Upper lobe of right lung (tissue), 1 donor: ENCODE results near the gene ITCH. TPM values are rescaled to one million over a fixed set of nuclear protein-coding genes. Genes with fewer than 3 reads are reported as not detected.

Experiments
- ATAC-seq: fragments of 200-7000 bp; cut with Tn5 transposase; one replicate; pipeline ENCODE4 v1.9.1; 2020; ENCODE audit warnings: mild to moderate bottlenecking, moderate library complexity
- DNase-seq: peaks from one replicate; pipeline ENCODE4 v3.0.0-alpha.2; 2020
- H3K27ac ChIP-seq: fragments of 200-600 bp; one replicate; pipeline ENCODE4 v1.8.0; 2022
- H3K27me3 ChIP-seq: fragments of 200-600 bp; one replicate; pipeline ENCODE4 v1.8.0; 2022; ENCODE audit warnings: mild to moderate bottlenecking
- H3K36me3 ChIP-seq: fragments of 200-600 bp; one replicate; pipeline ENCODE4 v1.8.0; 2022
- H3K4me1 ChIP-seq: fragments of 200-600 bp; one replicate; pipeline ENCODE4 v1.8.0; 2022
- H3K4me3 ChIP-seq: fragments of 200-600 bp; one replicate; pipeline ENCODE4 v1.8.0; 2022; ENCODE audit warnings: mild to moderate bottlenecking
- H3K9me3 ChIP-seq: fragments of 200-600 bp; one replicate; pipeline ENCODE4 v1.8.0; 2022
- intact Hi-C: fragments of 100-400 bp; cut with DNase I; formaldehyde crosslinking; loops from one replicate; pipeline ENCODE4 v1.11.0; 2022
- microRNA-seq: library from miRNA; unstranded; fragments of <30 nt; microRNA quantifications from one replicate; pipeline ENCODE4 v1.2.0, GENCODE V29; 2020; ENCODE audit warnings: borderline microRNAs expressed
- total RNA-seq: library from RNA; stranded (reverse); fragmentation: NEBNext Ultra II Directional; extraction: Animal tissue kit (Norgen Biotek cat#: 25700); gene quantifications from one replicate; pipeline ENCODE4 v1.2.1, GENCODE V29; 2021
- TF ChIP-seq, protein P1 (sequence below): fragments of 200-600 bp; IDR thresholded peaks from one replicate; pipeline ENCODE4 v1.8.0; 2022; ENCODE audit warnings: antibody characterized with exemption
- donor health status: DM: no; HTN: yes; CAD: no; lungs with severe emphysema.

Gene ITCH
- total RNA-seq, 1 donor from 2014 or later: 65.6 TPM

DNA sequence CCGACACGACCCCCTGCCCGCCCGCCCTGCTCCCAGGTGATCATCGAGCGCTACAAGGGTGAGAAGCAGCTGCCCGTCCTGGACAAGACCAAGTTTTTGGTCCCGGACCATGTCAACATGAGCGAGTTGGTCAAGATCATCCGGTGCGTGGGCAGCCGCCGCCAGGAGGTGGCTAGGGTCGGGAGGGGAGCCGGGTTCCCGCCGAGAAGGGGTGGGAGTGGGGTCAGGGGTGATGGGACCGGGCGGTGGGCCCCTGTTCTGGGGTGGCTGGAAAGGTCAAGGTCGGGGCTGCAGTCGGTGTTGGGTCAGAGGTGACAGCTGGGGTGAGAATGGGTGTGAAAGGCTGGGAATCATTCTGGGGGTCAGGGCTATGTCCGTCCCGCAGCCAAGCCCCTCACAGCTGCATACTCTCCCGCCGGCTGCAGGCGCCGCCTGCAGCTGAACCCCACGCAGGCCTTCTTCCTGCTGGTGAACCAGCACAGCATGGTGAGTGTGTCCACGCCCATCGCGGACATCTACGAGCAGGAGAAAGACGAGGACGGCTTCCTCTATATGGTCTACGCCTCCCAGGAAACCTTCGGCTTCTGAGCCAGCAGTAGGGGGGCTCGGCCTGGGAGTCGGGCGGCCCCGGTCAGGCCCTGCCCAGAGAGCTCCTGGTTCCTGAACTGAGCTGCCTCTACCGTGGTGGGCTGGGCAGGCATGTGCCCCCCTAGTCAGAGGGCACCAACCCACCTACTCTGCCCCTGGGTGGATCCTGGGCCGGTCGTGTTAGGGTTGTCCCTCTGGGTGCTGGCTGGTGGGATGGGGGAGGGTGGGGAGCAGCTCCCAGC is 196.5 kb downstream of the ITCH start:
- Histone ChIP-seq H3K36me3 (no peaks in the 10 kb centered on the region), H3K4me3 (peak overlapping the region; percentile 89), H3K4me1 (peaks cover 8% of the 10 kb centered on the region), H3K27me3 (no peaks in the 10 kb centered on the region), H3K9me3 (no peaks in the 10 kb centered on the region), H3K27ac (peak overlapping the region; percentile 94)
- ATAC-seq: no peak
- DNase-seq: no peak
- TF ChIP-seq, protein P1, sequence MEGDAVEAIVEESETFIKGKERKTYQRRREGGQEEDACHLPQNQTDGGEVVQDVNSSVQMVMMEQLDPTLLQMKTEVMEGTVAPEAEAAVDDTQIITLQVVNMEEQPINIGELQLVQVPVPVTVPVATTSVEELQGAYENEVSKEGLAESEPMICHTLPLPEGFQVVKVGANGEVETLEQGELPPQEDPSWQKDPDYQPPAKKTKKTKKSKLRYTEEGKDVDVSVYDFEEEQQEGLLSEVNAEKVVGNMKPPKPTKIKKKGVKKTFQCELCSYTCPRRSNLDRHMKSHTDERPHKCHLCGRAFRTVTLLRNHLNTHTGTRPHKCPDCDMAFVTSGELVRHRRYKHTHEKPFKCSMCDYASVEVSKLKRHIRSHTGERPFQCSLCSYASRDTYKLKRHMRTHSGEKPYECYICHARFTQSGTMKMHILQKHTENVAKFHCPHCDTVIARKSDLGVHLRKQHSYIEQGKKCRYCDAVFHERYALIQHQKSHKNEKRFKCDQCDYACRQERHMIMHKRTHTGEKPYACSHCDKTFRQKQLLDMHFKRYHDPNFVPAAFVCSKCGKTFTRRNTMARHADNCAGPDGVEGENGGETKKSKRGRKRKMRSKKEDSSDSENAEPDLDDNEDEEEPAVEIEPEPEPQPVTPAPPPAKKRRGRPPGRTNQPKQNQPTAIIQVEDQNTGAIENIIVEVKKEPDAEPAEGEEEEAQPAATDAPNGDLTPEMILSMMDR: no peak
- intact Hi-C loops: no loop called here

DNA sequence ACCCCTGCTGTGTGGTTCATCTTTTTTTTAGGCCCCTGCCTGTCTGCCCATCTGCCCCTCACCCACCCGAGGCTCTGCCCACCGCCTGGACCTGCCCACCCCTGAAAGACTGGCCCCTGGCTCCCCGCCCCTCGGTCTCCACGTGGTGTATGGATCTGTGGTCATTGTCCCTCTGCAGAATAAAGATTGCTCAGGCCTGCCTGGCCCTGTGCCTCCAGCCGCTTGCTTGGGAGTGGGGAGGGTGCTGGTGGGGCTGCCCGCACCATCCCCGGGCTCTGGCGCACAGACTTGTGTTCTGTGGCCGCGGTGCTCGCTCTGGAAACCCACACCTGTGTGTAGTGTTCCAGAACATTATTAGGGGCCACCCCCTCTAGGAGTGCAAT is 197.1 kb downstream of the ITCH start:
- intact Hi-C loops: no loop called here
- TF ChIP-seq, protein P1: no peak
- no peak for ATAC-seq
- Histone ChIP-seq H3K36me3 (no peaks in the 10 kb centered on the region), H3K27me3 (no peaks in the 10 kb centered on the region), H3K9me3 (no peaks in the 10 kb centered on the region), H3K27ac (no peak overlapping the region), H3K4me1 (peaks cover 8% of the 10 kb centered on the region), H3K4me3 (no peak overlapping the region)
- DNase-seq: no peak

DNA sequence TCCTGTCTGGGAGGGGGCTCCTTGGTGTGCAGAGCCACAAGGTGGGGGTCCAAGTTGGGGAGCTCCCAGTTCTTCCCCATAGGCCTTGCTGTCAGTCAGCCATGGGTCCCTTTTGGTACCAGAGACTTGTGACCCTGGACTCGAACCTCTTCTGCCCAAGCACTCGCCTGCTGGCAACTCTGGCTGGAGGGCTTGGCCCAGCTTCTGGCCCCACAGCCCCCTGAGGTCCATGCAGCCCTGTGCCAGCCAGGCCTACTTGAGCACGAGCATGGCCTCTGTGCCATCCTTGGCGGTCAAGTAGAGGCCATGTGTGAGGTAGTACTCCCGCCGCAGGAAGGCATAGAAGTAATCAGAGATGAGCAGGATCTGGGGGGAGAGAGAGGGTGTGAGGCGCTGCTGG is 197.5 kb downstream of the ITCH start:
- TF ChIP-seq, protein P1: no peak
- H3K4me3 ChIP-seq: no peak overlapping the region
- ATAC-seq (no peak), DNase-seq (no peak)
- H3K9me3 ChIP-seq: no peaks in the 10 kb centered on the region
- peaks cover 8% of the 10 kb centered on the region for H3K4me1 ChIP-seq
- H3K27ac ChIP-seq: no peak overlapping the region
- intact Hi-C loops: no loop called here
- H3K27me3 ChIP-seq: no peaks in the 10 kb centered on the region
- no peaks in the 10 kb centered on the region for H3K36me3 ChIP-seq

Small RNA genes within 50 kb of the gene (microRNA-seq; reads per million reads assigned to microRNA genes)
- not detected for gene MIR644A

Other genes starting within 250 kb of the ITCH start
- gene ASIP, start 121.8 kb upstream of the ITCH start, total RNA-seq: not detected
- 59.6 TPM for gene AHCY, start 59.9 kb upstream of the ITCH start, total RNA-seq
- 146 TPM for gene DYNLRB1, start 153.1 kb downstream of the ITCH start, total RNA-seq
- 45.9 TPM for gene MAP1LC3A, start 195.4 kb downstream of the ITCH start, total RNA-seq